Right forelimb (tissue), 1 donor: Measurements from ENCODE around the gene ARL2BP.

Source experiments
- DNase-seq: peaks from one replicate; pipeline ENCODE4 v3.0.0-alpha.2; 2018

The ARL2BP gene

GRCh38 chr16:57235128-57236021 is 9.7 kb upstream of the ARL2BP start:
- DNase-seq, result no peak

GRCh38 chr16:57236022-57236350 is 9.1 kb upstream of the ARL2BP start:
- DNase-seq, result no peak

- DNase-seq, result no peak
Observed at GRCh38 chr16:57238682-57239081, 6.4 kb upstream of the ARL2BP start.

GRCh38 chr16:57239107-57239506 is 6.0 kb upstream of the ARL2BP start:
- DNase-seq, result no peak

GRCh38 chr16:57240851-57241250 is 4.2 kb upstream of the ARL2BP start:
- DNase-seq, result no peak

GRCh38 chr16:57242650-57243049 is 2.4 kb upstream of the ARL2BP start:
- no peak for DNase-seq

- no peak for DNase-seq
Observed at GRCh38 chr16:57244463-57244766, 644 bp upstream of the ARL2BP start.

GRCh38 chr16:57245472-57246113 is 534 bp downstream of the ARL2BP start:
- no peak for DNase-seq

GRCh38 chr16:57251352-57251751 is 6.3 kb downstream of the ARL2BP start:
- DNase-seq, result no peak

- DNase-seq, result no peak
Observed at GRCh38 chr16:57252148-57252721, 7.2 kb downstream of the ARL2BP start.

GRCh38 chr16:57253466-57253865 is 8.4 kb downstream of the ARL2BP start:
- no peak for DNase-seq

GRCh38 chr16:57255686-57256415 is 10.8 kb downstream of the ARL2BP start:
- DNase-seq, result no peak

- no peak for DNase-seq
Observed at GRCh38 chr16:57256601-57257395, 11.7 kb downstream of the ARL2BP start.

GRCh38 chr16:57257455-57258070 is 12.5 kb downstream of the ARL2BP start:
- DNase-seq, result no peak

- DNase-seq, result no peak
Observed at GRCh38 chr16:57258226-57258909, 13.3 kb downstream of the ARL2BP start.

- DNase-seq, result no peak
Observed at GRCh38 chr16:57258910-57259475, 13.9 kb downstream of the ARL2BP start.

GRCh38 chr16:57260294-57260929 is 15.4 kb downstream of the ARL2BP start:
- DNase-seq, result no peak

GRCh38 chr16:57261806-57262205 is 16.7 kb downstream of the ARL2BP start:
- DNase-seq, result no peak

- no peak for DNase-seq
Observed at GRCh38 chr16:57262841-57263540, 17.9 kb downstream of the ARL2BP start.
